ENCODE results near the gene HDLBP.

Gene HDLBP

GRCh38 chr2:241273210-241274020 lies 42.1 kb downstream of the HDLBP start:
- DNase-seq = no peak

DNA sequence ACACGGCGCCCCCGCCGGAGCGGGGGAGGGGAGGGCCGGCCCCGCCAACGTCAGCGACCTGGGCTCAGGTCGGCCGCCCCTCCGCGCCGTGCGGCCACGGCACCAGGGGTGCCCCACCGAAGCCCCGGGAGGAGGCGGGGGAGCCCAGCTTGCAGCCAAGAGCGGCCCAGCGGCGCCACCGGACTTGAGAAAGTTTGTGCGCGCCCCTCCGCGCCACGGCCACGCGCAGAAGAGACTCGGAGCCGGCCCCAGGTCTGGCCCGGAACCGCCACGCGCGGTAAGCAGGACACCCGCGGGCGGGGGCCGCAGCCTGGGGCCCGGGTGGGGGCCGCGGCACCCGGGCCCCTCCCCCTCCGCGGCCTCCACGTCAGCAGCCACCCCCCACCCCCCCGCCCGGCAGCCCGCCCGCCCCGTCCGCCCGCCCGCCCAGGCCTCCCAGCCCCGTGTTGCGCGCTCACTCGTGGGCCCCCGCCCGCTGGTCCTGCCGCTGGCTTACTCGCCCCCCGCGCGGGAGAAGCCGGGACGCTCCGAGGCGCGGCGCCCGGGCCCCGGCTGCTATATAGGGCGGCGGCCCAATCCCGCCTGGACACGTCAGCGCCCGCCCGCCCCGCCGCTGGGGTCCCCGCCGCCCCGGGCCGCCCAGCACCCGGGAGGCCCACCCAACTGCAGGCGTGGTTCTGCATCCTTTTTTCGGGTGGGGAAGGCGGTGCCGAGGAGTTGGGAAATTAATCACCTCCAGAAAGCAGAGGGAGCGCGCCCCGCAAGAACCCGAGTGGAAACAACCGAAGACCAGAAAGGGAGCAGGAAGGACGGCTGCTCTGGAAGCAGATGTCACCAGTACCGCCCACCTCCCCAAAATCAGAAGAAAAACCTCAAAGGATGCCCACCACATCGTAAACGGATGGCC lies 42.9 kb downstream of the HDLBP start:
- DNase-seq = no peak

GRCh38 chr2:241271706-241272302 lies 43.7 kb downstream of the HDLBP start:
- no peak for DNase-seq

DNA sequence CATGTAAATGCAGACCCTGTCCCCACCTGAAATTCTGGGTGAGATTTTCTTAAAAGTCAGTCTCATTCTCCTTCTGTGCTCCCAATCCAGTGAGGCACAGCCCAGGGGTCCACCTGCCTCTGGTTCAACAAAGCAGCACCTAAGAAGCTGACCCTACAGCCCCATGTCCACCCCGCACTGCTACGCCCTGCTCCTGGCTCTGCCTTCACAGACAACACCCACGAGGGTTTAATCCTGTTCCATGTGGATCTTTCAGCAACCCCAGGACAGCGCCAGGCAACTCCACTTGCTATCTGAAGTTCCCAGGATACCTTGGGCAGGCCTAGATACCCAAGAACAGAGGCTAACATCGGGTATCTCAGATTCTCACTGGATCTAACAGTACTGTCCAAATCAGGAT lies 44.9 kb downstream of the HDLBP start:
- no peak for DNase-seq

DNA sequence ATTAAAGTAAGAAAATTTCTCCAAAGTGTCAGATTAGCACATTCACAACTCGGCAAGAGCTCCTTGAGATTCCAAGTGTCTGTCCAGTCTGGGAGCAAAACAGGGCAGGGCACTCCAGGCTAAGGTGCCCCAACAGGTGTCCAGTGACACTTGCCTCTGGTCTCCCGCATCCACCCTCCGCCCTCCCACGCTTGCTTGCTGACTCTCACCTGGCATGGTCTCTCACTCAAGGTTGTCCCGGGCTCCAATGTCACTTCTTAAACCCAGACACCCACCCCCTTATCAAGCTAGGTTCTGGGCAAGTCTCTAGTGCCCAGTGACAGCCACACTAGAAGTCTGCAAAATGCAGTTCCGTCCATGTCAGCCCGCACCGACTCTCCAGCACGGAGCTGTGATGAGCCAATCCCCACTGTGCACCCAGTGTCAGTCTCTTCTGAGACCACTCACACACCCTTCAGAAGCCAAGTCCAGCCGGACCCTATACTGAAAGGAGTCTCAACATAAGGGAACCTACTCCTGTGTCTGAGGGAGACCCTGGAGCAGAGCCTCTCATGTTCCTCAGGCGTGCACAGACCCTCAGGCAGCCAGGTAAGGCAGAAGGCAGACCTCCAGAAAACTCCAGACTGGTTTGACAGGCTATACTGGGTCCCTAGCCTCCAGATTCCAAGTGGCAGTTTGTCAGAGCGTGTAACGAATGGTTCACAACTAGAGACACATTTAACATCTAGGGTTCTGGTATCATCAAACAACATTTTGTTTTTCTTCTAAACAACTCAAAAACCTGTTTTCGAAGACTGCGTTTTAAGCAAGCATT lies 45.6 kb downstream of the HDLBP start:
- DNase-seq = no peak

DNA sequence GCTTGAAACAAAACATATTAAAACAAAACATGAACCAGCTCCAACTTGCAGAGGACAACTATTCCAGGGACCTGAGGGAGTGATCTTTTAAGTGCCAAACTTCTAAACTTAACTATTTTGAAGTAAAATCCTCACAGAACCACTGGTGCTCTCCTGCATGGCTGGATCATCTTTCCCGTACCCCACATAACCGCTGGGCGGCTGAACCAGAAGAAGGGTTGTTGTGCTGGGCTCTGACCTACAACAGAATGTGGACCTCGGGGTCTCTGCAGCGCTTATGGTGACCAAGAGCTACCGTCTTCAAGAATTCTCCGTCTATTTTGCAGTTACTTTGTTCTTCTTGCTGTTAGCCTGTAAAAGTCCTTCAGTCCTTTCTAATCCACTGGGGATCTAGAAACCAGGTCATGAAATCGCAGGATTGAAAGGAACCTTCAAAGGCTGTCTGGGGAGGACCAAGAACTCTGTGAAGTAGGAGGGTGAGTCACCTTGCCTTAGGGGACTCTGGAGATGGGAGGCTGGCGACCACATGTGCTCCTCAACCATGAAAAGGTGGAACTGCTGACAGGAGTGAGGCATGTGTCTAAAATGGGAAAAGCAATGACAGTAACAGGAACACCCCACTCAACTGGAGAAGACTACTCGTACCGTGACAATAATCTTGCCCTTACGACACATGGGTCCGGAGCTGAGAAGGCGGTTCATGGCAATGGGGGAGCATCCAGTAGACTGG lies 46.6 kb downstream of the HDLBP start:
- DNase-seq = no peak

DNA sequence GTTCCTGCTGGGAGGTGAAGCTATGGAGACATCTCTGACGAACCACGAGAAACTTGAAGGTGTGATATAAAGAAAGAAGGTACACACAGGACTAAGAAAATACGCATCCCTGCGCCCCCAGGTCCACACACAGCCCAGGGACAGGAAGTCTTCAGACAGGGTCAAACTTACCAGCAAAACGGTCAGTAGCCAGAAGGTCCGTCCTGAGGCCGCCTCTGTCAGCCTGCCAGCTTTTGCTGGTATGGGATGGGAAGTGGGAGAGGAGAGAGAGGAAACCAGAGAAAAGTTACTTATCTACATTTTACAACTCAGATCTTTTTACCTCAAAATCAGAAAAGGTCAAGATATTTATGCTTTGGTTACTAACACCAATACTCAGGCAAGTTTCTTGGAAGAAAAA lies 47.2 kb downstream of the HDLBP start:
- no peak for DNase-seq

- DNase-seq = no peak
Observed at GRCh38 chr2:241267249-241268067, 48.0 kb downstream of the HDLBP start.

DNA sequence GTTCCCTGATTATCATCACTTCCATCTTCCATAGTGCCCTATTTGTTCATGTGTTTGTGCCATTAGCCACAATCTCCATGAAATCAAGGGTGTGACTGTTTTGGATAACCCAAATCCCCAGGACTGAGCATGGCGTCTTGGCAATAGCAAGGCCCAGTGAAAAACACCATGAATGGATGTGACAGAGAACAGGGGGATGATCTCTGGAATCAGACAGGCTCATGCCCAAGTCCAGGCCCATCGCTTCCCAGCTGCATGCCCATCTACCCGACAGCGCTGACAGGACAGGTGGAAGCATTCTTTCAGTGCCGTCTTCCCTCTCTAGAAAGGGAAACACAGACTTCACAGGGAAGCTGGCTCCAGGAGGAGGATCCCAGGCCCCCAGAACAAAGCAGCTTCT lies 50.0 kb downstream of the HDLBP start:
- no peak for DNase-seq

- no peak for DNase-seq
Observed at GRCh38 chr2:241263061-241263460, 52.4 kb downstream of the HDLBP start.

- DNase-seq = no peak
Observed at GRCh38 chr2:241261628-241262027, 53.8 kb downstream of the HDLBP start.

DNA sequence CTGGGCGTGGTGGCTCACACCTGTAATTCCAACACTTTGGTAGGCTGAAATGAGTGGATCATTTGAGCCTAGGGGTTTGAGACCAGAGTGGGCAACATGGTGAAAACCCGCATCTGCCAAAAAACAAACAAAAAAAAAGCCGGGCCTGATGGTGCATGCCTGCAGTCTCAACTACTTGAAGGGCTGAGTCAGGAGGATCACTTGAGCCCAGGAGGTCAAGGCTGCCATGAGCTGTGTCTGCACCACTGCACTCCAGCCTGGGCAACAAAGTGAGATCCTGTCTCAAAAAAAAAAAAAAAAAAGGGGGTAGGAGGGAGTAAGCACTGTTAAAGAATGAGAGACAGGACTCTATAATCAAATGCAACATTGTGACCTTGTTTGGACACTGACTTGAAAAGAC lies 54.6 kb downstream of the HDLBP start:
- DNase-seq = no peak

- DNase-seq = no peak
Observed at GRCh38 chr2:241258505-241259280, 56.8 kb downstream of the HDLBP start.

- no peak for DNase-seq
Observed at GRCh38 chr2:241257419-241258032, 57.9 kb downstream of the HDLBP start.

- no peak for DNase-seq
Observed at GRCh38 chr2:241256168-241256545, 59.3 kb downstream of the HDLBP start.

GRCh38 chr2:241255542-241256167 lies 59.8 kb downstream of the HDLBP start:
- no peak for DNase-seq

GRCh38 chr2:241254904-241255351 lies 60.5 kb downstream of the HDLBP start:
- no peak for DNase-seq

GRCh38 chr2:241252778-241253475 lies 62.5 kb downstream of the HDLBP start:
- no peak for DNase-seq

GRCh38 chr2:241249654-241250053 lies 65.8 kb downstream of the HDLBP start:
- no peak for DNase-seq

All from NCI-H2171 (cell line).